GM23338 (cell line): Measurements from ENCODE around the gene MSANTD1.

Experiments used
- CREB1 ChIP-seq: fragments of 250-450 bp; sonication (Bioruptor Pico); IDR thresholded peaks from 2 replicates; pipeline ENCODE4 v1.5.0; 2020; ENCODE audit warnings: low read depth, mild to moderate bottlenecking, moderate library complexity
- EZH2 ChIP-seq: fragments of 200-600 bp; sonication (generic); IDR thresholded peaks from one replicate; pipeline ENCODE4 v1.8.0; 2017; ENCODE audit warnings: antibody characterized with exemption, mild to moderate bottlenecking, low read depth; ENCODE audit not compliant: unreplicated experiment
- JUNB ChIP-seq: IDR thresholded peaks from one replicate; pipeline ENCODE4 v1.6.1; 2016; ENCODE audit warnings: antibody characterized with exemption; ENCODE audit not compliant: unreplicated experiment
- TF ChIP-seq, protein P1 (sequence below), 2 experiments: fragments of 200-600 bp in 1 of 2; sonication (generic) in 1 of 2; conservative IDR thresholded peaks; 2 replicates each; pipeline versions ENCODE4 v1.5.1 to v1.6.1; 2016 to 2017; ENCODE audit warnings: antibody characterized with exemption in 2 of 2, low read depth in 2 of 2, mild to moderate bottlenecking in 2 of 2, moderate library complexity in 1 of 2
- TF ChIP-seq, protein P2 (sequence below): IDR thresholded peaks from one replicate; pipeline ENCODE4 v1.6.1; 2018; ENCODE audit warnings: antibody characterized with exemption; ENCODE audit not compliant: unreplicated experiment

DNA sequence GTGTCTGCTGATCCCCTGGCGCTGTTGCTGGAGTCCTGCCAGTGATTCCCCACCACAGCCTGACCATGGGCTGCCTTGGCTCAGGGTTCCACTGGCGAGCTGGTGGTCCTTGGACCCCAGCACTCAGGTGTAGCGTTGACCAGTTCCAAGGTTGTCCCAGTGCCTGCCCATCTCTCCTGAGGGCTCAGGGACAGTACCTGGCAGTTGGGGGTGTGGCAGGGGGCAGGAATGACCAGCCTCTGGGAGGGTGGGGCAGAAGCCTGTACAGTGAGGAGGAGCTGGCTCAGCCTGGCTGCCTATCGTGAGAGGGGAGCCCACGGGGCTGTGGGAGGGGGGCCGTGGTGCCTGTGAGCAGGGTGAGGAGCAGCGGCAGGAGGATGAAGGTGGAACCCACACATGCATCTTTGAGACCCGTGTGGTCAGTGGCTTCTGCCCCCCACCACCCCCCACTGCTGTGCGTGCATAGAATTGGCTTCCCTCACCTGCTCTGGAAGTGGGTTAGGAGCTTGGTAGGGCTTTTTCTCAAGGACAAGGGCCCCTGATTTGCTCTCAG is 12.6 kb upstream of the MSANTD1 start:
- no peak for TF ChIP-seq CREB1 (CRISPR knock-in tag)
- TF ChIP-seq, protein P1, sequence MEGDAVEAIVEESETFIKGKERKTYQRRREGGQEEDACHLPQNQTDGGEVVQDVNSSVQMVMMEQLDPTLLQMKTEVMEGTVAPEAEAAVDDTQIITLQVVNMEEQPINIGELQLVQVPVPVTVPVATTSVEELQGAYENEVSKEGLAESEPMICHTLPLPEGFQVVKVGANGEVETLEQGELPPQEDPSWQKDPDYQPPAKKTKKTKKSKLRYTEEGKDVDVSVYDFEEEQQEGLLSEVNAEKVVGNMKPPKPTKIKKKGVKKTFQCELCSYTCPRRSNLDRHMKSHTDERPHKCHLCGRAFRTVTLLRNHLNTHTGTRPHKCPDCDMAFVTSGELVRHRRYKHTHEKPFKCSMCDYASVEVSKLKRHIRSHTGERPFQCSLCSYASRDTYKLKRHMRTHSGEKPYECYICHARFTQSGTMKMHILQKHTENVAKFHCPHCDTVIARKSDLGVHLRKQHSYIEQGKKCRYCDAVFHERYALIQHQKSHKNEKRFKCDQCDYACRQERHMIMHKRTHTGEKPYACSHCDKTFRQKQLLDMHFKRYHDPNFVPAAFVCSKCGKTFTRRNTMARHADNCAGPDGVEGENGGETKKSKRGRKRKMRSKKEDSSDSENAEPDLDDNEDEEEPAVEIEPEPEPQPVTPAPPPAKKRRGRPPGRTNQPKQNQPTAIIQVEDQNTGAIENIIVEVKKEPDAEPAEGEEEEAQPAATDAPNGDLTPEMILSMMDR (conservative IDR thresholded peaks at IDR 0.05; ENCODE audit: low read depth in 2 of 2): no peak
- no peak for TF ChIP-seq JUNB
- no peak for TF ChIP-seq EZH2
- TF ChIP-seq, protein P2, sequence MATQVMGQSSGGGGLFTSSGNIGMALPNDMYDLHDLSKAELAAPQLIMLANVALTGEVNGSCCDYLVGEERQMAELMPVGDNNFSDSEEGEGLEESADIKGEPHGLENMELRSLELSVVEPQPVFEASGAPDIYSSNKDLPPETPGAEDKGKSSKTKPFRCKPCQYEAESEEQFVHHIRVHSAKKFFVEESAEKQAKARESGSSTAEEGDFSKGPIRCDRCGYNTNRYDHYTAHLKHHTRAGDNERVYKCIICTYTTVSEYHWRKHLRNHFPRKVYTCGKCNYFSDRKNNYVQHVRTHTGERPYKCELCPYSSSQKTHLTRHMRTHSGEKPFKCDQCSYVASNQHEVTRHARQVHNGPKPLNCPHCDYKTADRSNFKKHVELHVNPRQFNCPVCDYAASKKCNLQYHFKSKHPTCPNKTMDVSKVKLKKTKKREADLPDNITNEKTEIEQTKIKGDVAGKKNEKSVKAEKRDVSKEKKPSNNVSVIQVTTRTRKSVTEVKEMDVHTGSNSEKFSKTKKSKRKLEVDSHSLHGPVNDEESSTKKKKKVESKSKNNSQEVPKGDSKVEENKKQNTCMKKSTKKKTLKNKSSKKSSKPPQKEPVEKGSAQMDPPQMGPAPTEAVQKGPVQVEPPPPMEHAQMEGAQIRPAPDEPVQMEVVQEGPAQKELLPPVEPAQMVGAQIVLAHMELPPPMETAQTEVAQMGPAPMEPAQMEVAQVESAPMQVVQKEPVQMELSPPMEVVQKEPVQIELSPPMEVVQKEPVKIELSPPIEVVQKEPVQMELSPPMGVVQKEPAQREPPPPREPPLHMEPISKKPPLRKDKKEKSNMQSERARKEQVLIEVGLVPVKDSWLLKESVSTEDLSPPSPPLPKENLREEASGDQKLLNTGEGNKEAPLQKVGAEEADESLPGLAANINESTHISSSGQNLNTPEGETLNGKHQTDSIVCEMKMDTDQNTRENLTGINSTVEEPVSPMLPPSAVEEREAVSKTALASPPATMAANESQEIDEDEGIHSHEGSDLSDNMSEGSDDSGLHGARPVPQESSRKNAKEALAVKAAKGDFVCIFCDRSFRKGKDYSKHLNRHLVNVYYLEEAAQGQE: no peak
